ENCODE results near the gene SENP5.
"Not testable (repeated sequence)": the region's sequence is repeated elsewhere in the genome, so short reads cannot be mapped to it uniquely, and the experiment has no call there.

SENP5 gene

DNA sequence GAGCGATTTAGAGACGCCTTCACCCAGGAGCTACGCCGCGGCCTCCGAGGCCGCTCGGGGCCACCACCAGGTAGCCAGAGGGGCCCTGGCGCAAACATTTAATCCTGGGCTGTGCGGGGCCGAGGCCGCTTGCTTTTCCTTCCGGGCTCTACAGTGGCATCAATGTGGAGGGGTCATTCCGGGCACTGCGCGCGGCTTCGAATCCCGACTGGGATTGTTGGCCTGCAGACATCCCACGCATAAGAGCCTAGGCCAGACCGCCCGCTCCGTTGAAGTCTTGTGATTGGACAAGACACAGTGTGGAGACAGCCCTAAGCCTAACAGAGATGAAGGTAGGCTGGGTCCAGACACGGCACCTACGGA is 75.2 kb downstream of the SENP5 start:
- Histone ChIP-seq H3K4me2 (peak overlapping the region; percentile 97), H3K4me3 (IDR thresholded peaks at IDR 0.05; ENCODE audit: insufficient read depth, low read depth, low read length) (peak overlapping the region; percentile 94), H3K36me3 (ENCODE audit: insufficient read depth) (peaks cover 11% of the 10 kb centered on the region; the same call in 1 of the 2 replicates), H2AFZ (ENCODE audit: low read depth) (peak overlapping the region; percentile 55), H3K27me3 (ENCODE audit: insufficient read depth, low read depth) (no peaks in the 10 kb centered on the region), H3K9ac (peak overlapping the region; percentile 92), H3K4me1 (ENCODE audit: low read depth, poor library complexity, severe bottlenecking) (peaks cover 20% of the 10 kb centered on the region), H3K27ac (peak overlapping the region; percentile 92), H4K20me1 (ENCODE audit: insufficient read depth) (no peaks in the 10 kb centered on the region), H3K79me2 (ENCODE audit: insufficient read depth, low read depth) (peaks cover 69% of the 10 kb centered on the region)
- TF ChIP-seq CTCF (conservative IDR thresholded peaks at IDR 0.05; ENCODE audit: low read depth, low read length), result no peak

DNA sequence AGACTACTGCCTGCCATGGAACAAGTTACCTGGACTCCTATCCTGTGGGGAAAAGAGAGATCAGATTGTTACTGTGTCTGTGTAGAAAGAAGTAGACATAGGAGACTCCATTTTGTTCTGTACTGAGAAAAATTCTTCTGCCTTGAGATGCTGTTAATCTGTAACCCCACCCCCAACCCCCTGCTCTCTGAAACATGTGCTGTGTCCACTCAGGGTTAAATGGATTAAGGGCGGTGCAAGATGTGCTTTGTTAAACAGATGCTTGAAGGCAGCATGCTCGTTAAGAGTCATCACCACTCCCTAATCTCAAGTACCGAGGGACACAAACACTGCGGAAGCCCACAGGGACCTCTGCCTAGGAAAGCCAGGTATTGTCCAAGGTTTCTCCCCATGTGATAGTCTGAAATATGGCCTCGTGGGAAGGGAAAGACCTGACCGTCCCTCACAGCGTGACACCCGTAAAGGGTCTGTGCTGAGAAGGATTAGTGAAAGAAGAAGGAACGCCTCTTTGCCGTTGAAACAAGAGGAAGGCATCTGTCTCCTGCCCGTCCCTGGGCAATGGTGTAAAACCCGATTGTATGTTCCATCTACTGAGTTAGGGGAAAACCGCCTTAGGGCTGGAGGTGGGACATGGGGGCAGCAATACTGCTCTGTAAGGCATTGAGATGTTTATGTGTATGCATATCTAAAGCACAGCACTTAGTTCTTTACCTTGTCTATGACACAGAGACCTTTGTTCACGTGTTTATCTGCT is 76.5 kb downstream of the SENP5 start:
- H3K4me3 ChIP-seq (IDR thresholded peaks at IDR 0.05; ENCODE audit: insufficient read depth, low read depth, low read length); H3K27ac ChIP-seq; H2AFZ ChIP-seq (ENCODE audit: low read depth); H3K36me3 ChIP-seq (ENCODE audit: insufficient read depth); H4K20me1 ChIP-seq (ENCODE audit: insufficient read depth); H3K27me3 ChIP-seq (ENCODE audit: insufficient read depth, low read depth); H3K9ac ChIP-seq: not testable (repeated sequence)
- peaks cover 20% of the 10 kb centered on the region for H3K4me1 ChIP-seq (ENCODE audit: low read depth, poor library complexity, severe bottlenecking)
- H3K4me2 ChIP-seq, result peak overlapping the region; percentile 97
- peaks cover 56% of the 10 kb centered on the region for H3K79me2 ChIP-seq (ENCODE audit: insufficient read depth, low read depth)

- Histone ChIP-seq H3K4me2 (no peak overlapping the region), H2AFZ (ENCODE audit: low read depth) (no peak overlapping the region), H3K79me2 (ENCODE audit: insufficient read depth, low read depth) (peaks cover 26% of the 10 kb centered on the region), H3K9ac (no peak overlapping the region), H3K4me1 (ENCODE audit: low read depth, poor library complexity, severe bottlenecking) (no peaks in the 10 kb centered on the region), H4K20me1 (ENCODE audit: insufficient read depth) (no peaks in the 10 kb centered on the region), H3K27me3 (ENCODE audit: insufficient read depth, low read depth) (no peaks in the 10 kb centered on the region), H3K36me3 (ENCODE audit: insufficient read depth) (no peaks in the 10 kb centered on the region), H3K27ac (no peak overlapping the region), H3K4me3 (IDR thresholded peaks at IDR 0.05; ENCODE audit: insufficient read depth, low read depth, low read length) (no peak overlapping the region)
- TF ChIP-seq CTCF (conservative IDR thresholded peaks at IDR 0.05; ENCODE audit: low read depth, low read length), result no peak
Observed at GRCh38 chr3:196947136-196947859, 79.6 kb downstream of the SENP5 start.

- Histone ChIP-seq H3K36me3 (ENCODE audit: insufficient read depth) (no peaks in the 10 kb centered on the region), H3K4me3 (IDR thresholded peaks at IDR 0.05; ENCODE audit: insufficient read depth, low read depth, low read length) (no peak overlapping the region), H3K27me3 (ENCODE audit: insufficient read depth, low read depth) (no peaks in the 10 kb centered on the region), H2AFZ (ENCODE audit: low read depth) (no peak overlapping the region), H3K4me1 (ENCODE audit: low read depth, poor library complexity, severe bottlenecking) (no peaks in the 10 kb centered on the region), H4K20me1 (ENCODE audit: insufficient read depth) (no peaks in the 10 kb centered on the region), H3K4me2 (no peak overlapping the region), H3K79me2 (ENCODE audit: insufficient read depth, low read depth) (peaks cover 21% of the 10 kb centered on the region), H3K27ac (no peak overlapping the region), H3K9ac (no peak overlapping the region)
- no peak for TF ChIP-seq CTCF (conservative IDR thresholded peaks at IDR 0.05; ENCODE audit: low read depth, low read length)
Observed at GRCh38 chr3:196947860-196948441, 80.2 kb downstream of the SENP5 start.

All from KMS-11 (cell line).